ENCODE results near the gene PEF1. TPM values are rescaled to one million over a fixed set of nuclear protein-coding genes. Genes with fewer than 3 reads are reported as not detected.

The PEF1 gene
- total RNA-seq, 1 experiment from 2014 or later: 40.3 TPM

GRCh38 chr1:31637915-31638673 is 6.6 kb downstream of the PEF1 start:
- Histone ChIP-seq H3K14ac (ENCODE audit: insufficient read depth, low read length) (no peak overlapping the region), H2BK5ac (ENCODE audit: insufficient read length, low read length) (no peak overlapping the region), H2BK12ac (ENCODE audit: insufficient read length, low read depth, low read length) (no peak overlapping the region), H3K9me3 (ENCODE audit: control insufficient read depth, low read depth, low read length) (no peaks in the 10 kb centered on the region), H2BK15ac (ENCODE audit: low read depth, low read length) (no peak overlapping the region), H3K23ac (ENCODE audit: insufficient read length, low read depth, low read length) (no peak overlapping the region), H2BK20ac (ENCODE audit: low read depth, low read length, poor library complexity, severe bottlenecking) (no peak overlapping the region), H3K27me3 (ENCODE audit: insufficient read depth, low read length) (no peaks in the 10 kb centered on the region), H3T11ph (ENCODE audit: low read length) (no peak overlapping the region), H4K8ac (replicated peaks; ENCODE audit: insufficient read length, low read depth, low read length) (no peak overlapping the region), H2AFZ (ENCODE audit: low read length) (no peak overlapping the region), H3K56ac (ENCODE audit: insufficient read length, low read depth, low read length) (no peak overlapping the region), H3K23me2 (ENCODE audit: insufficient read length, low read depth, low read length, poor library complexity, severe bottlenecking) (no peaks in the 10 kb centered on the region), H2BK120ac (ENCODE audit: low read depth, low read length, poor library complexity, severe bottlenecking) (no peak overlapping the region), H4K91ac (ENCODE audit: insufficient read length, low read depth, low read length) (no peak overlapping the region), H3K4me2 (ENCODE audit: insufficient read depth, insufficient read length, low read length) (no peak overlapping the region), H3K4me1 (ENCODE audit: insufficient read depth, low read length) (no peaks in the 10 kb centered on the region), H3K79me1 (ENCODE audit: insufficient read depth, low read depth, low read length, poor library complexity, severe bottlenecking) (no peaks in the 10 kb centered on the region), H3K79me2 (ENCODE audit: insufficient read depth, low read length) (peaks cover 8% of the 10 kb centered on the region; the same call in 1 of the 2 replicates), H3K9ac (ENCODE audit: extremely low read depth, insufficient read length, low read length) (no peak overlapping the region), H4K5ac (ENCODE audit: insufficient read length, low read depth, low read length) (no peak overlapping the region), H3K18ac (ENCODE audit: insufficient read length, low read depth, low read length) (no peak overlapping the region), H4K20me1 (ENCODE audit: control insufficient read depth, insufficient read depth, insufficient read length) (no peaks in the 10 kb centered on the region), H3K27ac (ENCODE audit: insufficient read length, low read depth, low read length) (no peak overlapping the region), H3K4ac (ENCODE audit: low read depth, low read length) (no peak overlapping the region), H2AK5ac (ENCODE audit: insufficient read length, low read length) (no peak overlapping the region)
- H3K36me3 Mint-ChIP-seq (ENCODE audit: insufficient read depth in 1 of 3, low read depth in 3 of 3): 0 out of 7 replicates have a peak, but pooled peaks cover 0 to under 1% (median 0%) of the 10 kb centered on the region in 3 experiments
- no CpG with 5 or more reads among the region's 5 CpGs for WGBS (ENCODE audit: extremely low coverage, insufficient read length, low lambda C conversion rate)
- H3K9me3 Mint-ChIP-seq: no peaks in the 10 kb centered on the region
- H3K4me3 Mint-ChIP-seq: no peak overlapping the region
- H3K4me1 Mint-ChIP-seq: peaks cover 0 to 5% of the 10 kb centered on the region in 2 experiments; a peak in 1 of 4 replicates
- H3K27ac Mint-ChIP-seq: no peak overlapping the region
- TF ChIP-seq CTCF (conservative IDR thresholded peaks at IDR 0.05): no peak
- no peak for DNase-seq
- H3K27me3 Mint-ChIP-seq (ENCODE audit: low read depth): no peaks in the 10 kb centered on the region
